ENCODE data around the gene IREB2.
A peak's percentile ranks its signal among the peaks of the same experiment; 100 is the strongest.
"Not testable (repeated sequence)": the region's sequence is repeated elsewhere in the genome, so short reads cannot be mapped to it uniquely, and the experiment has no call there.

Gene IREB2

GRCh38 chr15:78507831-78508160 is 69.8 kb downstream of the IREB2 start:
- H3K9me3 ChIP-seq, result no peaks in the 10 kb centered on the region
- peak overlapping the region; percentile 65 for H3K4me3 ChIP-seq (ENCODE audit: low read depth, low read length)

GRCh38 chr15:78508272-78508671 is 70.3 kb downstream of the IREB2 start:
- Histone ChIP-seq H3K36me3 (no peaks in the 10 kb centered on the region), H3K9me3 (no peaks in the 10 kb centered on the region), H3K4me1 (peaks cover 3% of the 10 kb centered on the region; the same call in 1 of the 2 replicates), H3K27me3 (peaks cover 10% of the 10 kb centered on the region), H3K4me3 (ENCODE audit: low read depth, low read length) (peak overlapping the region; percentile 65)
- TF ChIP-seq CTCF (IDR thresholded peaks at IDR 0.05; ENCODE audit: low read depth, low read length), result no peak
- no peak for DNase-seq

More at GRCh38 chr15:78507831-78508160, 69.8 kb downstream of the IREB2 start:
- Histone ChIP-seq H3K27me3 (peaks cover 10% of the 10 kb centered on the region), H3K36me3 (no peaks in the 10 kb centered on the region), H3K4me1 (peaks cover 3% of the 10 kb centered on the region; the same call in 1 of the 2 replicates)
- DNase-seq, result no peak
- no peak for TF ChIP-seq CTCF (IDR thresholded peaks at IDR 0.05; ENCODE audit: low read depth, low read length)

GRCh38 chr15:78509726-78510312 is 71.8 kb downstream of the IREB2 start:
- Histone ChIP-seq H3K4me1 (peaks cover 3% of the 10 kb centered on the region; the same call in 1 of the 2 replicates), H3K27me3 (peaks cover 10% of the 10 kb centered on the region), H3K4me3 (ENCODE audit: low read depth, low read length) (no peak overlapping the region), H3K9me3 (no peaks in the 10 kb centered on the region), H3K36me3 (no peaks in the 10 kb centered on the region)
- no peak for TF ChIP-seq CTCF (IDR thresholded peaks at IDR 0.05; ENCODE audit: low read depth, low read length)
- DNase-seq, result no peak

GRCh38 chr15:78520035-78520434 is 82.0 kb downstream of the IREB2 start:
- not testable (repeated sequence) for DNase-seq; H3K4me1 ChIP-seq; H3K36me3 ChIP-seq; H3K4me3 ChIP-seq (ENCODE audit: low read depth, low read length); H3K9me3 ChIP-seq; H3K27me3 ChIP-seq

- no peak for DNase-seq
- Histone ChIP-seq H3K4me3 (ENCODE audit: low read depth, low read length) (no peak overlapping the region), H3K36me3 (no peaks in the 10 kb centered on the region), H3K27me3 (no peaks in the 10 kb centered on the region), H3K4me1 (no peaks in the 10 kb centered on the region), H3K9me3 (no peaks in the 10 kb centered on the region)
- TF ChIP-seq CTCF (IDR thresholded peaks at IDR 0.05; ENCODE audit: low read depth, low read length), result no peak
These were observed 86.2 kb downstream of the IREB2 start for GRCh38 chr15:78524230-78524629.

- DNase-seq, result no peak
- Histone ChIP-seq H3K27me3 (no peaks in the 10 kb centered on the region), H3K9me3 (no peaks in the 10 kb centered on the region), H3K4me3 (ENCODE audit: low read depth, low read length) (no peak overlapping the region), H3K4me1 (no peaks in the 10 kb centered on the region), H3K36me3 (no peaks in the 10 kb centered on the region)
- no peak for TF ChIP-seq CTCF (IDR thresholded peaks at IDR 0.05; ENCODE audit: low read depth, low read length)
These were observed 89.3 kb downstream of the IREB2 start for GRCh38 chr15:78527325-78527724.

- Histone ChIP-seq H3K27me3 (no peaks in the 10 kb centered on the region), H3K9me3 (no peaks in the 10 kb centered on the region), H3K36me3 (no peaks in the 10 kb centered on the region), H3K4me3 (ENCODE audit: low read depth, low read length) (no peak overlapping the region), H3K4me1 (no peaks in the 10 kb centered on the region)
- no peak for TF ChIP-seq CTCF (IDR thresholded peaks at IDR 0.05; ENCODE audit: low read depth, low read length)
- DNase-seq, result no peak
These were observed 95.3 kb downstream of the IREB2 start for GRCh38 chr15:78533331-78533730.

Measured in BE2C (cell line).